Inflammatory macrophage treated with lipopolysaccharide for 4 hours (primary cell): ENCODE measurements around the gene UPK3A.
"Not testable (repeated sequence)": the region's sequence is repeated elsewhere in the genome, so short reads cannot be mapped to it uniquely, and the experiment has no call there.

ENCODE experiments used
- DNase-seq: peaks from one replicate; pipeline ENCODE4 v3.0.0-alpha.2; 2020

The UPK3A gene

DNA sequence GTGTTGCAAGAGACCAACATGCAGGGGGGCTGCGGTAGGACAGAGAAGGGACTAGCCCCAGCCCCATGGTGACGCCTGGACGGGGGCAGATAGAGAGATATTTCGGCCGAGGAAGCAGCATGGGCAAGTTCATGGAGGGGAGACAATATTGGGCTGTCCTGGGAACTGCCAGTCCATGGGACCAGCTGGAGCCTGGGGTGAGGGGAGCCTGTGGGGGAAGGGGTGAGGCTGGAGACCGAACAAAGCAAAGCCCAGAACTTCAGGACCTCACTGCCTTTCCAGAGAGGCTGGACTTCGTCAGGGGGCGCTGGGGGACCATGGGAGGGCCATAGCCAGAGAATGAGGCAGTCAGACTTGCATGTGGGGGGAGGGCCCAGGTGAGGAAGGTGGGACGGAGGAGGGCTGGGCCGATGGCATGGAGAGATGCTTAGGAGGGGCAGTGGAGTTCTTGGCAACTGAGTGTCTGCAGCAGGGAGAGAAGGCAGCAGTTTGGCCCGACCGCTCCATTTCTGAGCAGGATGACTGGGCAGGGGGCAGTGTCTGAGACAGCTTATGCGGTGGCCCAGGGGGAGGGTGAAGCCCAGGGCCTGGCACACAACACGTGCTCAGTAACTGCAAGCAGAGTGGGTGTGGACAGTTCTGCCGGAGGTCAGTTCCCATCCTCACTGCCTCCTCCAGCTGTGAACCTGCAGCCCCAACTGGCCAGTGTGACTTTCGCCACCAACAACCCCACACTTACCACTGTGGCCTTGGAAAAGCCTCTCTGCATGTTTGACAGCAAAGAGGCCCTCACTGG, 712 bp downstream of the UPK3A start:
- DNase-seq: peak; percentile 40

GRCh38 chr22:45286854-45287551, 2.3 kb downstream of the UPK3A start:
- DNase-seq: no peak

GRCh38 chr22:45290410-45290936, 5.7 kb downstream of the UPK3A start:
- DNase-seq: peak; percentile 29

DNA sequence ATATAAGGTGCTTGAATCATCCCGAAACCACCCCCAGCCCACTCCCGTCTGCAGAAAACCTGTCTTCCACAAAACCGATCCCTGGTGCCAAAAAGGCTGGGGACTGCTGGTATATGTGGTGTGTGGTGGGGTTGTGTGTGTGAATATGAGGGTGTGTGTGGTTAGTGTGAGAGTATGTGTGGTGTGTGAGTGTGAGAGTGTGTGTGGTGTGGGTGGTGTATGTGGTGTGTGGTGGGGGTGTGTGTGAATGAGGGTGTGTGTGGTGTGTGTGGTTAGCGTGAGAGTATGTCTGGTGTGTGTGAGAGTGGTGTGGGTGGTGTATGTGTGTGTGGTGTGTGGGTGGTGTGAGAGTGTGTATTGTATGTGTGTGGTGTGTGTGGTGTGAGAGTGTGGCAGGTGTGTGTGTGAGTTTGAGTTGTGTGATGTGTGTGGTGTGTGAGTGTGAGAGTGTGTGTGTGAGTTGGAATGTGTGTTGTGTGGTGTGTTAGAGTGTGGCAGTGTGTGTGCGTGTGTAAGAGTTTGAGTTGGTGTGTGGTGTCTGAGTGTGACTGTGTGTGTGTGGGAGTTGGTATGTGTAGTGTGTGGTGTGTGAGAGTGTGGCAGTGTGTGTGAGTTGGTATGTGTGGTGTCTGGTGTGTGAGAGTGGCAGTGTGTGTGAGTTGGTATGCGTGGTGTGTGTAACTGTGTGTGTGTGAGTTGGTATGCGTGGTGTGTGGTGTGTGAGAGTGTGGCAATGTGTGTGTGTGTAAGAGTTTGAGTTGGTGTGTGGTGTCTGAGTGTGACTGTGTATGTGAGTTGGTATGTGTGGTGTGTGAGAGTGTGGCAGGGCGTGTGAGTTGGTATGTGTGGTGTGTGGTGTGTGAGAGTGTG, 6.5 kb downstream of the UPK3A start:
- DNase-seq: no peak

DNA sequence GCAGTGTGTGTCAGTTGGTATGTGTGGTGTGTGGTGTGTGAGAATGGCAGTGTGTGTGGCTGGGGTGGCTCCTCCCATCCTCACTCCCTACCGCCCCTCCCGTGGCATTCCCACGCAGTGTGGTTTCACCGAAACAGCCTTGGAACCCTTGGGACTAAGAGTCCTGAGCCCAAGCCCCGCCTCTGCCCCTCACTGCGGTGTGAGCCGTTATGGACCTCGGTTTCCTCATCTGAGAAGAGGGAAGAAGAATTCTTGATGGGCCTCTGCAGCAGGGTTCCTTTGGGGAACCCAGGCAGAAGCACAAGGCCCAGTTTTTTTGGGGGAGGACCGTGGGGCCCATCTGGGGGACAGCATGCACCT, 7.2 kb downstream of the UPK3A start:
- DNase-seq: peak; percentile 39

DNA sequence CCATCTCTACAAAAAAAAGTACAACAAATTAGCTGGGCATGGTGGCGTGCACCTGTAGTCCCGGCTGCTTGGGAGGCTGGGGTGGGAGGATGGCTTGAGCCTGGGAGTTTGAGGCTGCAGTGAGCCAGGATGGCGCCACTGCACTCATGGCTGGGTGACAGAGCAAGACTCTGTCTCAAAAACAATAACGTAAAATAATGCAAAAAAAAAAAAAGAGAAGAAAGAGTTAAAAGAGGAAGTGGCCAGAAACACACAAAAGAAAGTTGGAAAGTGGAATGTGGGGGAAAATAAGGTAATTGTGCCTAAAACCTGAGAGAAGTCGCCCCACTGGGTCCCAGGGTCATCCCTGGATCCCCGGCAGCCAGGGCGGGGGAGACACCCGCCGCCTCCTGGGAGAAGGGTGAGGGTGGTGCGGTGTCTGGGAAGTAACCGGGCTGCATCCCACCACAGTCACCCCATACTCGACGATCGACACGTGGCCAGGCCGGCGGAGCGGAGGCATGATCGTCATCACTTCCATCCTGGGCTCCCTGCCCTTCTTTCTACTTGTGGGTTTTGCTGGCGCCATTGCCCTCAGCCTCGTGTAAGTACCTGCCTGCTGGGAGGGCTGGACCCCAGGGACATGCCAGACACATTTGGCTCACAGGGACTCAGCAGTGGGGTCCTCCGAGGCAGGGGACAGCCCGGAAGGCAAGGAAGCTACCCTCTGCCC, 8.1 kb downstream of the UPK3A start:
- peak; percentile 58 for DNase-seq

DNA sequence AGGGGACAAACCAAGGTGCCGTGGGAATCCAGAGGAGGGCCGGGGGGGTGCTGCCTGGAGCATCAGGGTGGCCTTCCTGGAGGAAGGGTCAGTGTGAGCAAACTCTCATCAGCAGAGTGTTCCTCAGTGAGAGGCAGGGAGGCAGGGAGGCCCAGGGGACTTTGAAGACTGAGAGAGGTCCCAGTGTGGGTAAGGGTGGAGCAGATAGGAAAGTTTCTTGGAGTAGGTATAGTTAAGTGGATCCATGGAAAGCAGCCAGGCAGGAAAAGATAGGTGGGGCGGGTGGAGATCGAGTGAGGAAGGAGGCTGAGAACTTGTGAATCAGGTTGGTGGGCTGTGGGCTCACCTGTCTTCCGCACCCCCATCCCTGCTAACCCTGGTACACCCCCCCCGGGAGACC, 9.3 kb downstream of the UPK3A start:
- no peak for DNase-seq

DNA sequence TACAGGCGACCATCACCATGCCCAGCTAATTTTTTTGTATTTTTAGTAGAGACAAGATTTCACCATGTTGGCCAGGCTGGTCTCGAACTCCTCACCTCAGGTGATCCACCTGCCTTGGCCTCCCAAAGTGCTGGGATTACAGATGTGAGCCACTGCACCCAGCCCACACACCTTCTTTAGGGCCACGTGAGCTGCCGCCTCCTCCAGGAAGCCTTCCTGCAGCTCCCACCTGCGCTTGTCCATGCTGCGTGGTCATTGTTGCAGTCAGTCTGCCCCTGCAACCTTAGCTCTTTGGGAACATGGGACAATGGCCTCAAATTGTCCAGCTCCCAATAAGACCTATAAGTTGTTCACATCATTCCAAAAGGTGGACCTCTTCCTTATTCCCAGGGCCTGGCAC, 10.3 kb downstream of the UPK3A start:
- DNase-seq: not testable (repeated sequence)

- no peak for DNase-seq
Observed at GRCh38 chr22:45295492-45295891, 10.7 kb downstream of the UPK3A start.

DNA sequence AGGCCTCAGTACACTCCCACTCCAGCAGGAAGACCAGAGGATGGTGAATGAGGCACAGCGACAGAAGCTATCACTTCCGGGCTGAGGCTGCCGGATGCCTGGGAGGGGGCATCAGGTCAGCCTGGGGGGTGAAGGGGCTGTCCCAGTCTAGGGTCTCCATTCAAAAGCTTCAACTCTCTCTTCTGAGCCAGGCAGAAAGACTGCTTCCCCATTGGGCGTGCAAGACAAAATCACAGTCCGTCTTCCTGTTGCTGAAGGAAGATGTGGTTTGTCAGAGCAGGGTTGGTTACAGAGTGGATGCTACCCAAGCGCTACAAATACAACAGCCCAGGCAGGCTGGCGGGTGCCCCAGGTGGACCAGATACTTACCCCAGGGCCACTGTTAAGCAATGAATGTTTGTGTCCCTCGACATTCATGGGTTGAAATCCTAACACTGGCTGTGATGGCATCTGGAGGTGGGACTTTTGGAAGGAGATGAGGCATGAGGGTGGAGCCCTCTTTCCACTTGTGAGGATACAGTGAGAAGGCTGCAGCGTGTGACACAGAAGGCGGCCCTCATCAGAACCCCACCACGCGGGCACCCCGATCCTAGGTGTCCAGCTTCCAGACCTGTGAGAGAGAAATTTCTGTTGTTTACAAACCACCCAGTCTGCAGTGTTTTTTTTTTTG, 12.0 kb downstream of the UPK3A start:
- no peak for DNase-seq

DNA sequence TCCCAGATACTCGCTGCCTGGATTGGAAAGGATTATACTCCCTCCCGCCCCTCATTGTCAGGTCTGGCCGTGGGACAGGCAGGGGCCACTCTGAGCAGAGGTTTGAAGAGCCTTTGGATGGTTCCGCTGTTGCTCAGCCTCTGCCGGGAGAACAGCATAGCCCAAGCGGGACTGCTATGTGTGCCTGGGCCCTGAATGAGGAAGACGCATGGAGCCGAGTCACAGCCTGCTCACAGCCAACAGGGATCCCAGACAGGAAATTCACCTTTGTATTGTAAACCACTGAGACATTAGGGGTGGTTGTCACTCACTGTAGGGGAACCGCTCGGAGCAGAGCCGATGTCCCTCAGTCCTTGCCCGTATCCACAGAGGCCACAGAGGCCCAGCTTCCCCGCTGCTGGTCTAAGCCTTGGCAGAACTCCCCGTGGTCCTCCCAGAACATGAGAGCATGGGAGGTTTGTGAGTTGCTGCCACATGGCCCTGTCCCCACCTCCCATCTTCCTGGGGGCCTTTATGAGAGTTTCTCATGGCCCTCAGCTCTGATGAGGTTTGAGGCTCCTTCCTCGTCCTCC, 14.3 kb downstream of the UPK3A start:
- DNase-seq: no peak

DNA sequence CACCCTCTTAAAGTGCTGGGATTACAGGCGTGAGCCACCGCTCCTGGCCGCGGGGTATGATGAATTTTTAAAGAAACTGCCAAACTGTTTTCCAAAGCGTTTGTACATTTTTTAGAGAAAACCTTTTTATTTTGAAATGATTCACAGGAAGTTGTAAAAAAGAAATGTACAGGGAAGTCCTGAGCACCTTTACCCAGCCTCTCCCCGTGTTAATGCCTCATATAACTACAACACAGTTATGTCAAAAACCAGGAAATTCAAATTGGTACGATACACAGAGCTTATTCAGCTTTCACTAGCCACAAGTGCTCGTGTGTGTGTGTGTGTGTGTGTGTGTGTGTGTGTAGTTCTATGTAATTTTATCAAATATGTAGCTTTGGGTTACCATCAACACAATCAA, 18.0 kb downstream of the UPK3A start:
- no peak for DNase-seq

DNA sequence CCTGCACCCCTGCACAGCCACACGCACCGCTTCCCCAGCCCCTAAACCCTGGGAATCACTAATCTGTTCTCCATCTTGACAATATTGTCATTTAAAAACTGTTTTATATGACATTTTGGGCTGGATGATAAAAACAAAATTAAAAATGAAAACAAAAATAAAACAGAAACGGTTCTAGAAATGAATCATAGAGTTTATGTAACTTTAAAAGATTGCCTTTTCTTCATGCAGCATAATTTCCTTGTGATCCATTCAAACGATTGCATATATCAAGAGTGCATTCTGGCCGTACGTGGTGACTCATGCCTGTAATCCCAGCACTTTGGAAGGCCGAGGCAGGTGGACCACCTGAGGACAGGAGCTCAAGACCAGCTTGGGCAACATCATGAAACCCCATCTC, 18.4 kb downstream of the UPK3A start:
- DNase-seq: peak; percentile 75

DNA sequence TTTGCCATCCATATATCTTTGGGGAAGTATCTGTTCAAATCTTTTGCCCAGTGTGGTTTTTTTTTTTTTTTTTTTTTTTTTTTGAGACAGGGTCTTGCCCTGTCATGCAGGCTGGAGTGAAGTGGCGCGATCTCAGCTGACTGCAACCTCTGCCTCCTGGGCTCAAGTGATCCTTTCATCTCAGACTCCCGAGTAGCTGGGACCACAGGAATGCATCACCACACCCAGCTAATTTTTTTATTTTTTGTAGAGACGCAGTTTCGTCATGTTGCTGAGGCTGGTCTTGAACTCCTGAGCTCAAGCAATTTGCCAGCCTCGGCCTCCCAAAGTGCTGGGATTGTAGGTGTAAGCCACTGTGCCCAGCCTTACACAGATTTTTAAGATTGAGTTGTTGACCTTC, 20.2 kb downstream of the UPK3A start:
- no peak for DNase-seq

DNA sequence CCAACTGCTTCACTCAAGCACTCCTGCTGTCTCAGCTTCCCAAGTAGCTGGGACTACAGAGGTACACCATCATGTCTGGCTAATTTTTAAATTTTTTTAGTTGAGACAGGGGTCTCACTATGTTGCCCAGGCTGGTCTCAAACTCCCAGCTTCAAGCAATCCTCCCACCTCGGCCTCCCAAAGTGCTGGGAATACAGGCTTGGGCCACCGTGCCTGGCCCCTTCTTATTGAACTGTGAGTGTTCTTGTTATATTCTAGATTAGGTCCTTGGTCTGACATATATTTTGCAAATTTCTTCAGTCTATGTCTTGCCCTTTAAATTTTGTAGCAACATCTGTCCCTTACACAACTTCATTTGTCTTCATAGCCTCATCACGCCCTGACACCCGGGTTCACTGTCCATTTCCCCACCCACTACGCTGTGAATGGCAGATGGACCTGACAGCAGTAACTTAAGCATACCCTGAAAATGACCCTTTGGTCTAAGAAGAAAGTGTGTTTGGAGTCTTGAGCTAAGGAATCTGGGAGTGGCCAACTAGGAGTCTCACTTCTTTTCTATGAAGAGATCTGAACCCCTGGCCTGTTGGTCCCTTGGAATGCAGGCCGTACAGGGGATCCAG, 20.8 kb downstream of the UPK3A start:
- peak; percentile 49 for DNase-seq

- no peak for DNase-seq
Observed at GRCh38 chr22:45306139-45306538, 21.4 kb downstream of the UPK3A start.

GRCh38 chr22:45308391-45308956, 23.7 kb downstream of the UPK3A start:
- no peak for DNase-seq

DNA sequence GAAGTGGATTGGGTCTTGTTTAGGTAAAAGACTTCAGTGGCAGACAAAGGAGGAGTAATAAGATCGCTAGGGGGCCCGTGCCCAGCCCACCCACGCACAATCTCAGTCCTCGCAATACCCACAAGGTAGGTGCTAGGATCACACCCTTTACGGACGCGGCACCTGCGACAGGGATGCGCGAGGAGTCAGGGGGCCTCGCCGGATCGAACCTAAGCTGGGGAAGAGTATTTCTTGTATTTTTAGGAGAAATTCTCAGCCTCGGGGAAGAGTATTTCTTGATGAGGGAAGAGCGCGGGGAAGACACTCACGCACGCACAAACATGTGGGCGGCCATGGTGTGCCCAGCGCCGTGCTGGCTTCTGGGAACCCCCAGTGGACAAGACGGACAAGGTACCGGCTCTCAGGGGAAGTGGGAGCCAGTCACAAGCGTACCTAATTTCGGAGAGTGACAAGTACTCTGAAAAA, 24.2 kb downstream of the UPK3A start:
- DNase-seq: no peak

DNA sequence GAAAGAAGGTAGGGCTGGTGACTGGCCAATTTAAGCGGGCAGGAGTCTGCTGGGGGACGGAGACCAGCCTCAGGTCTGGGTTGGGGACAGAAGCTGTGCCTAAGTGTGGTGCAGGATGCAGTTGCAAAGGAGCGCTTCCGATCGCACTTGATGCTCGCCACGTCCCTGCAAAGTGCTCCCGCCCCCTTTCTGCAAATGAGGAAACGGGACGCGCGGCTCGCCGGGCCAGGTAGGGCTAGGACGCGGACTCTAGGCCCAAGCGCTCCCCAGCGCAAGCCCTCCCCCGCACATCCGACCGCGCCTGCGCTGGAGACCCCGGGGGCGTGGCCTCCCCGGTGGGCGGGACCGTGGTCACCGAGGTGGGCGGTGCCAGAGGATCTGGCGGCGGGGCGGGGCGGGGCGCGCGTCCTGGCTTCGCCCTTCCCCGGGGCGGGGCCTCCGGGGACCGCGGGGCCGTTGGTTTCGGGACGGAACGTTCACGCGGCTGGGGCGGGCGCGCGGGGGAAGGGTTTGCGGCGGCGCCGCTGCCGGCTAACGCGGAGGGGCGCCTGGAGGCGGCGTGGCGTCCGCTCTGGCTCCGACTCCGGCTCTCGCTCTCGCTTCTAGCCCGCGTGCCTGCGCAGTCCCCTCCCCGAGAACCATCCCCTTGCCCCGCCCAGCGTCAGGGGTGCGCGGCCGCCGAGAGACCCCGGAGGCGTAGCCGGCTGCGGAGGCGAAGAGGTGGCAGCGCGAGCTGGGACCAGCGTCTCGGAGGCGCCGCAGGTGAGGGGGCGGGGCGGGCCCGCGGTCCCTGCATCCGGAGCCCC, 24.9 kb downstream of the UPK3A start, which contains the start of gene FAM118A:
Gene FAM118A, plus strand, starts transcription at position 513 of the 806 bp plus-strand sequence. CDS start 12,446 bp downstream, outside the sequence.
- peak; percentile 91 for DNase-seq
